ENCODE measurements around the gene ACSL1.

GRCh38 chr4:184727430-184727829 lies 98.3 kb downstream of the ACSL1 start:
- TF ChIP-seq GATA3 (IDR thresholded peaks at IDR 0.05; ENCODE audit: low read depth, low read length) (no peak), GATA2 (IDR thresholded peaks at IDR 0.05; ENCODE audit: low read depth, low read length) (no peak)
